Small intestine (tissue), 7 donors: ENCODE measurements around the gene HLA-G. TPM values are rescaled to one million over a fixed set of nuclear protein-coding genes. Genes with fewer than 3 reads are reported as not detected.

ENCODE experiments used
- DNase-seq, 2 donors: peaks; one replicate each; pipeline versions ENCODE4 v3.0.0 to v3.0.0-alpha.2; 2013
- FAIRE-seq: peaks from 2 replicates; lab custom pipeline; 2012; peaks lifted over from hg19 to GRCh38; lab: Jason Lieb, UNC
- H3K27ac ChIP-seq, 3 donors: one replicate each; pipeline ENCODE4 v1.5.1; 2013; ENCODE audit warnings: low read length in 2 of 3, mild to moderate bottlenecking in 2 of 3, control low read depth in 1 of 3, inconsistent platforms in 1 of 3, low read depth in 1 of 3, moderate library complexity in 1 of 3
- H3K27me3 ChIP-seq, 3 donors: one replicate each; pipeline ENCODE4 v1.6.1; 2013; ENCODE audit warnings: low read length in 3 of 3, inconsistent platforms in 1 of 3; ENCODE audit not compliant: control insufficient read depth in 3 of 3, insufficient read depth in 3 of 3
- H3K36me3 ChIP-seq, 3 donors: one replicate each; pipeline ENCODE4 v1.6.1; 2013; ENCODE audit warnings: low read length in 3 of 3, inconsistent platforms in 1 of 3, low read depth in 1 of 3, mild to moderate bottlenecking in 1 of 3, moderate library complexity in 1 of 3; ENCODE audit not compliant: control insufficient read depth in 3 of 3, insufficient read depth in 2 of 3
- H3K4me1 ChIP-seq, 3 donors: one replicate each; pipeline ENCODE4 v1.6.1; 2013; ENCODE audit warnings: low read length in 2 of 3, inconsistent platforms in 1 of 3, low read depth in 1 of 3, mild to moderate bottlenecking in 1 of 3, moderate library complexity in 1 of 3; ENCODE audit not compliant: control insufficient read depth in 3 of 3, insufficient read depth in 2 of 3
- H3K4me3 ChIP-seq, 3 donors: one replicate each; pipeline ENCODE4 v1.5.1; 2013; ENCODE audit warnings: low read length in 3 of 3, control low read depth in 1 of 3, inconsistent platforms in 1 of 3, low read depth in 1 of 3, mild to moderate bottlenecking in 1 of 3, moderate library complexity in 1 of 3
- H3K9me3 ChIP-seq, 2 donors: one replicate each; pipeline ENCODE4 v1.6.1; 2013; ENCODE audit warnings: low read depth in 1 of 2, low read length in 1 of 2; ENCODE audit not compliant: control insufficient read depth in 2 of 2, insufficient read depth in 1 of 2
- WGBS, 3 donors: extraction: QIAGEN DNeasy Blood & Tissue Kit; methylation state at CpG; one replicate each; pipeline ENCODE4 v1.1.7; 2013; 5-methylcytosine and 5-hydroxymethylcytosine counted together
- polyA plus RNA-seq, 4 donors: library from polyadenylated mRNA; stranded (reverse) in 3 of 4; unstranded in 1 of 4; fragments of 200-250 nt in 3 of 4; fragments of 120-200 nt in 1 of 4; gene quantifications; one replicate each; pipeline versions ENCODE4 v1.2.1 to v1.2.3, GENCODE V29; 2013
- donor health status: healthy with polysubstance abuse.
- donor health status: control.
- donor health status: control.
- donor health status: Bipolar disorder and iron deficiency.
- donor health status: healthy.

The HLA-G gene
- polyA plus RNA-seq, 4 donors = 0.21 to 5.6 (median 0.85) TPM; not detected in 1

DNA sequence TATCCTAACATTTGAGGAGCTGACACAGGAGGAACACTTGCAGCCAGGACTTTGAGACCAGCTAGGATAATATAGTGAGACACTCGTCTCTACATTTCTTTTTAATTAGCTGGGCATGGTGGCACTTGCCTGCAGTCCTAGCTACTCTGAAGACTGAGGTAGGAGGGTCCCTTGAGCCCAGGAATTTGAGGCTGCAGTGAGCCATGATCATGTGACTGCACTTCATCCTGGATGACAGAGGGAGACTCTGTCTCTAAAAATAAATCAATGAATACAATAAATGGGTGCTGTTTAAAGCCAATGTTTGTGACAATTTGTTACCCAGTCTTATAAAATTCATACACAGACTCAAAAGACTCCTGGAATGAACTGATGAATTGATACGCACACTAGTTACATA is 1.8 kb upstream of the HLA-G start:
- 63 to 77% (median 64%) methylated on average over 2 of the region's 2 CpGs for WGBS, 3 donors
- peaks cover 2 to 55% (median 14%) of the 10 kb centered on the region in 3 donors for H3K27me3 ChIP-seq
- FAIRE-seq = no peak

GRCh38 chr6:29826271-29826670 is 1.4 kb upstream of the HLA-G start:
- H3K27ac ChIP-seq = no peak overlapping the region
- whole genome bisulfite sequencing, 3 donors = 73 to 90% (median 86%) methylated on average over 1 of the region's 1 CpG
- no peak for FAIRE-seq
- H3K27me3 ChIP-seq = peaks cover 2 to 55% (median 16%) of the 10 kb centered on the region in 3 donors
- no peaks in the 10 kb centered on the region for H3K4me1 ChIP-seq
- no peak overlapping the region for H3K4me3 ChIP-seq
- H3K9me3 ChIP-seq = no peaks in the 10 kb centered on the region
- H3K36me3 ChIP-seq = no peaks in the 10 kb centered on the region
- DNase-seq = no peak

More for the DNA sequence above, 1.8 kb upstream of the HLA-G start:
- Histone ChIP-seq H3K4me1 (no peaks in the 10 kb centered on the region), H3K36me3 (no peaks in the 10 kb centered on the region), H3K27ac (no peak overlapping the region), H3K4me3 (no peak overlapping the region), H3K9me3 (no peaks in the 10 kb centered on the region)
- no peak for DNase-seq

GRCh38 chr6:29828471-29828797 is 809 bp downstream of the HLA-G start:
- Histone ChIP-seq H3K27ac (no peak overlapping the region), H3K4me1 (no peaks in the 10 kb centered on the region), H3K9me3 (no peaks in the 10 kb centered on the region), H3K4me3 (peak overlapping the region in 1 of 3 donors; percentile 48), H3K27me3 (peaks cover 2 to 61% (median 16%) of the 10 kb centered on the region in 3 donors), H3K36me3 (no peaks in the 10 kb centered on the region)
- WGBS, 3 donors = 17 to 27% (median 21%) methylated on average over 22 to 26 of the region's 26 CpGs
- DNase-seq (no peak), FAIRE-seq (no peak)

GRCh38 chr6:29829766-29830165 is 2.1 kb downstream of the HLA-G start:
- Histone ChIP-seq H3K4me3 (no peak overlapping the region), H3K4me1 (no peaks in the 10 kb centered on the region), H3K36me3 (no peaks in the 10 kb centered on the region), H3K9me3 (no peaks in the 10 kb centered on the region), H3K27me3 (peaks cover 2 to 57% (median 14%) of the 10 kb centered on the region in 3 donors), H3K27ac (no peak overlapping the region)
- 87 to 93% (median 91%) methylated on average over 3 of the region's 3 CpGs for WGBS, 3 donors
- FAIRE-seq (no peak), DNase-seq (no peak)

GRCh38 chr6:29830409-29830808 is 2.8 kb downstream of the HLA-G start:
- WGBS, 3 donors = 81 to 85% (median 84%) methylated on average over 2 of the region's 2 CpGs
- no peak overlapping the region for H3K4me3 ChIP-seq
- DNase-seq (no peak), FAIRE-seq (no peak)
- no peaks in the 10 kb centered on the region for H3K4me1 ChIP-seq
- peaks cover 2 to 53% (median 17%) of the 10 kb centered on the region in 3 donors for H3K27me3 ChIP-seq
- H3K27ac ChIP-seq = no peak overlapping the region
- H3K9me3 ChIP-seq = no peaks in the 10 kb centered on the region
- no peaks in the 10 kb centered on the region for H3K36me3 ChIP-seq

DNA sequence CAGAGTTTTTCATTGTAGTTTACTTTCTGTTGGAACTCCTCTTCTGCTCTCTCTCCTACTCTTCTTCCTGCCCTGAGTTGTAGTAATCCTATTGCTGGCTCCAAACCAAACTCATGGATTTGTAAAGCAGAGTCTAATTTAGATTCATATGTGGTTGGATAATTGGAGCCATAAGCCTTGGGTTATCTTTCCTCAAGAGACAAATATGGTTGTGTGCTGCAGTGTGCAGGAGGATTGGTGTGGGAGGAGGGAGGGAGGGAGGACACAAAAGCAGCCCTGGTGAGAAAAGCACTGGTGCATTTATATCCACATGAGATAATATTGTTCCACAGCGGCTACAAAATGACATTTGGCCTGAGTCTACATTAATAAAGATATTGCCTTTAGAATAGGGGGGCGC is 4.2 kb downstream of the HLA-G start:
- whole genome bisulfite sequencing, 3 donors = 69 to 87% (median 77%) methylated on average over 2 of the region's 2 CpGs
- FAIRE-seq = no peak
- peaks cover 2 to 42% (median 17%) of the 10 kb centered on the region in 3 donors for H3K27me3 ChIP-seq

GRCh38 chr6:29834564-29835436 is 7.2 kb downstream of the HLA-G start:
- 18 to 22% (median 21%) methylated on average over 16 of the region's 16 CpGs for WGBS, 3 donors
- no peaks in the 10 kb centered on the region for H3K4me1 ChIP-seq
- no peaks in the 10 kb centered on the region for H3K36me3 ChIP-seq
- DNase-seq = no peak
- H3K27me3 ChIP-seq = peaks cover 0 to 23% (median 8%) of the 10 kb centered on the region in 3 donors
- no peaks in the 10 kb centered on the region for H3K9me3 ChIP-seq
- no peak overlapping the region for H3K27ac ChIP-seq
- no peak for FAIRE-seq
- no peak overlapping the region for H3K4me3 ChIP-seq

More for the DNA sequence above, 4.2 kb downstream of the HLA-G start:
- no peaks in the 10 kb centered on the region for H3K9me3 ChIP-seq
- no peak overlapping the region for H3K4me3 ChIP-seq
- DNase-seq = no peak
- no peaks in the 10 kb centered on the region for H3K4me1 ChIP-seq
- no peak overlapping the region for H3K27ac ChIP-seq
- no peaks in the 10 kb centered on the region for H3K36me3 ChIP-seq

GRCh38 chr6:29839917-29840316 is 12.3 kb downstream of the HLA-G start:
- H3K27ac ChIP-seq = no peak overlapping the region
- H3K4me1 ChIP-seq = no peaks in the 10 kb centered on the region
- WGBS, 3 donors = 70 to 85% (median 82%) methylated on average over 1 of the region's 1 CpG
- FAIRE-seq (no peak), DNase-seq (no peak)
- H3K27me3 ChIP-seq = peaks cover 0 to 17% (median 6%) of the 10 kb centered on the region in 3 donors
- no peaks in the 10 kb centered on the region for H3K9me3 ChIP-seq
- no peaks in the 10 kb centered on the region for H3K36me3 ChIP-seq
- H3K4me3 ChIP-seq = no peak overlapping the region
